NK-92 (cell line): ENCODE data around the gene FERMT2.
"Not testable (repeated sequence)": the region's sequence is repeated elsewhere in the genome, so short reads cannot be mapped to it uniquely, and the experiment has no call there.

Experiments
- DNase-seq: peaks from one replicate; lab custom pipeline; 2025; ENCODE audit not compliant: unreplicated experiment; lab: John Stamatoyannopoulos, UW

FERMT2 gene

DNA sequence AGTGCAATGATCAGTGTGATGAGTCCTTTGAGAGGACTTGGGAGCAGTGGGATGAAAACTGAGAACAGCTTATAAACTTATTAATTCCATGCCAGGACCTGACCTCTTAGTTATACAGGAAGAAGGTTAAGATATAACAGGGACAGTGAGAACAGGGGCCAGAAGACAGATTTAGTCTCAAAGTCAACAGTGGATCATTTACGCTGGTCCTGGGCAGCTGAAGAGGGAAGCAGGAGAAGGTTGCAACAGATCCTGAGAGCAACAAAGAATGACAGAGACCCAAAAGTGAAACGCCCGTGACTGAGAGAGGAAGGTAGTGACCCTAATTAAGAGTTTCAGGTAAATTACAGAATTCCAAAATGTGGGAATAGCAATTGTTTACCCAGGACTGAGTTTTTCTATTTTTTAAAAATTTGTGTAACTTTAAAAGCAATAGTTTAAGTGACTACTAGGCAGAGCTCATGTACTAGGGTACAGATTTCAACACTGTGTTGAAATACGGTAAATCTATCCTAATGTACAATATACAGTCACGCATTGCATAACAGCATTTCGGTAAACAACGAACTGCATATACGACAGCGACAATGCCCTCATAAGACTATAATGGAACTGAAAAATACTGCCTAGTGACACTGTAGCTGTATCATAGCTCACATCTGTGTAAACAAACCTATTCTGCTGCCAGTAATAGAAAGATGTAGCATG lies 81.8 kb downstream of the FERMT2 start:
- no peak for DNase-seq

DNA sequence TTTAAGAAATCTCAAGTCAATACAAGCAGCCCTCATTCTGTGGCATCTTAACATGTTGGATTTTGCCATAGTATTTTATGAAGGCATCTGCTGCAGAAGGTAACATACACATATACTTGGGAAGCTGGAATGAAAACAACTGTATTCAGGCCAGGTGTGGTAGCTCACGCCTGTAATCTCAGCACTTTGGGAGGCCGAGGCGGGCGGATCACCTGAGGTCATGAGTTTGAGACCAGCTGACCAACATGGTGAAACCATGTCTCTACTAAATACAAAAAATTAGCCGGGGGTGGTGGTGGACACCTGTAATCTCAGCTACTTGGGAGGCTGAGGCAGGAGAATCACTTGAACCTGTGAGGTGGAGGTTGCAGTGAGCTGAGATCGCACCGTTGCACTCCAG lies 86.0 kb downstream of the FERMT2 start:
- DNase-seq, result not testable (repeated sequence)

DNA sequence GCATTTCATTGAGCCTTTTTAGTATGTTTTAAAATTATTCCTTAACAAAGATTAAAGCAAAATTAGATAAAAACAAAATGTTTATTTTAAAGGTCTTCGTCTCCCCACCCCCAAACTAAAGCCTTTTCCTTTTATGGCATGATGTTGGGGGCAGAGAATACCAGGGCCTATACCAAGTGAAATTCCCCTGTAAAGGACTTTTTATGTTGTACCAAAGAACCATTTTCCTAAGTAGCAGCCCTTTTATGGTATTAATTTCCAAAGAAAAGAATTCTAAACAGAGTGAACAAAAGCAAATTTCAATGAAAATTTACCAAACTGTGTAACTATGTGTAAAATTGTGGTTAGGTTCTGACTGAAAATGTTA lies 87.5 kb downstream of the FERMT2 start:
- DNase-seq, result no peak

DNA sequence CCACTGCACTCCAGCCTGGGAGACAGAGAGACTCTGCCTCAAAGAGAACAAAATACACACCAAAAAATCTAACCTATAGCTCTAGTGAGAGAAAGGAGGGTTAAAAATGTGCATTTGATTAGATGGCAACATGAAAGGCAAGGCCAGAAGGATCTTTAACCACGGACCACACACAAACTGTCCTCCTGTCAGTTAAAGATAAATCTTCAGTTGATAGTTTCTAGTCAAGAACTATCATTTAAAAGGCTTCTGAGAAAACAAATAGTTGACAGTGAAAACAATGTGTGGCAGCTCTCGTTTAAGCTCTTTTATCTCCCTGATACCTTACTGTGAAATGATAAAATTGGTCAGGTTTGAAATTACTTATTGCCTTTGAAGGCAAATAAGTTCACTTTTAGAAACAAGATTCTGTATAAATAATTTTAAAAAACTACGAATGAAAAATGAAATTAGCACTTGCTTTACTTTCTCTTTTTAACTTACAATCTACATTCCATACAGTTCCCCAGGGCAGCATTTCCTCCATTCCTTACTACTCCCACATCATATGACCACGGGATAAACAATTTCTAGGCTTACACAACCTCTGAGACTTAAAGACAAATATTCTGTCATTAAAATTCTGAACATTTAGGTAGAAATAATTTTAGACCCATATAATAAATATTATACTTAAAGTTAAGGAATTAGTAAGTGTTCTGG lies 88.1 kb downstream of the FERMT2 start:
- DNase-seq, result no peak

DNA sequence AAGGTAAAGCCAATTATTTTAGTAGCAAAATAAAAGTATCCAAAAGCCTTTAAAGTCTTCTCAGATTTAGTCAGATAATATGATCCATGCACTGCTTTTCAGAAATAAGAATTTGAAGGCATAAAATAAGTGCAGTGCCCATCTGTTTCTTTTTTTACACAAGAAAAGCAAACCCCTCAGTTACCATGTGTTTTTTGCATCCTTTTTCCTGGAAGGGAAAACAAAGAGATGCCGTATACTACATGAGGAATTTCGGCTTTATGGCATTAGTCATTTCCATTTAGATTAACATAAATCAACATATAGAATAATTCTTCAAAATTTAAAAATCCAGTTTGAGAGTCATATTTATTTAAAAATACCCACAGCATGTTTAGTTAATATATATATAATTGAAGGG lies 89.4 kb downstream of the FERMT2 start:
- DNase-seq, result no peak

DNA sequence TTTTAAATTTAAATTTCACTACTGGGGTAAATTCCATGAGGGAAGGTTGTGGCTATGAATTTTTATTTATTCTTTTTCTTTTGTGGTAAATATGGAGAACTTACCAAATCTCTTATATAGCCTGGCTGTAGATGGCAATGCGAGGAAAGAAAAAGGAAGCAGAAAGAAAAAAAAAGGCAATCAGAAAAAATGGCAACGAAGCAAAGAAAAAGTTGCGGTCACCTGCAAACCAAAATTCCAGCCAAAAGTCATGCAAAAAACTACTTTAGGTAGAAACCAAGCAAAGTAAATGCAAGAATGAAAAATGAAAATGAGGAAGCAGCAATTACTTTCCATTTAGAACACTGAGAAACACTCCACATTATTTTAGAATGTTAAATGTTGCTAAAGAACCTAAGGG lies 89.9 kb downstream of the FERMT2 start:
- no peak for DNase-seq

DNA sequence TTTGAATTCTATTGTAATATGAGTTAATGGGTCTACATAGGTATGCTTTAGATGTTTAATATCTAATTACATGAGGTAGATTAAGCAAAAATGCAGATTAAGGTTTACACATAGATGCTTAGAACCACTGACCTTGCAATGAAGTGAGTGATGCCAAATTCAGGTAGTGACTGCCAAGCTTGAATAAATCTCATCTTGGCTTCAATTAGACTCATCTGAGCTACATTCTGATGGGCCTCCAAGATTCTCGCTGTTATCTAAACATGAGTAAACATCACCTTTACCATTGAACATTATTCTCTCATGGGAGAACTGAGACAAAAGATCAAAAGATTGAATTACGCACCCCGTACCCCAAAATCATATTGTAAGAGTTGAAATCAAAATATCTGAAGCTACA lies 90.6 kb downstream of the FERMT2 start:
- no peak for DNase-seq

DNA sequence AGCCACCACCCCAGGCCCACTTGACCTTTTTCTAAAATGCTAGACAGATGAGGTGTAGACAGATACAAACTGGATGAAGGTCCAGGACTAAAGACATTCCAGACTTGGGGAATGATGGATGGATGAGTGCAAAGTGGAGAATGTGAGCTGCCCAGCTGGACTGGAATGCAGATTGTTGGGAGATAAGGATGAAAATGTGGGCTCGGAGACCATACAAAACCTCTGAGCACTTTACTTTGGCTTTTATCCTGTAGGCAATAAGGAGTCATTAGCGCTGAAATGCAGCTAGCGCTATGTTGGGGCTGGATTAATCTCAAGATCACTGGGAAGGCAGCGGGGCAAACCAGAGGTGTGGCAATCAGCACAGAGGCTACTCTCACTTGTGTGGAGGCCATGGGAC lies 94.7 kb downstream of the FERMT2 start:
- no peak for DNase-seq

DNA sequence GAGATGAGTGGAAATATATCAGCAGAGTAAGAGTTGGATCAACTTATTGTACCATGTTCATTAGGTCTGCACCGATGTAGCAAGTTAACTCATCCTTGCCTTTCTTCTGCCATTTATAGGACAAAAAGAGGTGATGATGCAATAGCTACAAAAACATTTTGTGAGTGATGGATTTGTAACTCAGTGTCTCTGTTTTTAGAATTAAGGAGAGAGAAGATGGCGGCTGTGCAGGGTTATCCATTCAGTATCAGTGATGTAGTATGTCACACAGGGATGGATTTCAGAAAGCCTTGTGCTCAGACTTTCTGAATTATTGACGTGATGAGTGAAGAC lies 97.4 kb downstream of the FERMT2 start:
- no peak for DNase-seq

DNA sequence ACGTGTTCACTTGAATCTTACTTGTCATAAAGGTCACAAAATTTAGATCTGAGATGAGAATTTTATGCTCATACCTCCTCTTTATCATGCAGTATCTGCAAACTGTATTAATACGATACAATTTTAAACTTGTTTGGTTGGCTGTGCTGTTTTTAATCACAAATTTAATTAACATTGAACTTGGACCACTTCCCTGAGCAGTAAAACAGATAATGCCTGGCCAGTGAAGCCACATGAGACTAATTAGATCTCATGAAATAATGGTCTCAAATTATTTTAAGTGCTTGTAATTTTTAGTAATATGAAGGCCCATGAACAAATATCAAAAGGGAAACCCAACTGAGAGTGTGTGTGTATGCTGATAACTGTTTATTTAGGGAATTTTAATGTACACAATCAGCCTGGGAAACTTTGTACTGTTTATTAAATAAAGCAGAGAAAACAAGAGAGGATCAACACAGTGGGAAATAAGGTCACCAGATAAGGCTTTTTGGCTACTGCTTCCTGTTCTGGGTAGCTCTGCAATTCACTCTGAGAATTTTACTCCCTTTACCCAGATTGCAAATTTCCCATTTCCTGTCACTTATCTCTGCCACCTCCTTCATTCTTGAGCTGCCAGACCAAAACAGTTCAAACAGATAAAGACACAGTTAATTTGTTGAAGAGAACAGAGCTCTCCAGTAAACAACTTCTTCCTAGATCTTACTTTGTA lies 97.9 kb downstream of the FERMT2 start:
- DNase-seq, result no peak

DNA sequence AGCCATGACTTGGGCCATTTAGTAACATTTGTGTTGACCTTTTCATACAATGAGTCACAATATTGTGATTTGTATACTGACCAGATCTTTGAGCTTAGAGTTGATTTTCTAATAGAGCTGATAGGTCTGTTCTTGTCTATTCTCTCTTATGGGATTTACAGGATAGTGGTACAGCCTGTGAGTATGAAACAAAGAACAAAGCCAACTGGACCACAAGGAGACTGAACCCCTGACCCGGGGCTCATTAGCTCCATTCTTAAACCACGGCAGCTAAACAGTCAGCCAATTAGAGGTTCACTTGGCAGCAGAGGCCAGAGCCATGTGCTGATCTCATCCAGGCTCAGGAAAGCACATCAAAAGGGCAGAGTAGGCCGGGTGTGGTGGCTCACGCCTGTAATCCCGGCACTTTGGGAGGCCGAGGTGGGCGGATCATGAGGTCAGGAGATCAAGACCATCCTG lies 100.4 kb downstream of the FERMT2 start:
- DNase-seq, result no peak

DNA sequence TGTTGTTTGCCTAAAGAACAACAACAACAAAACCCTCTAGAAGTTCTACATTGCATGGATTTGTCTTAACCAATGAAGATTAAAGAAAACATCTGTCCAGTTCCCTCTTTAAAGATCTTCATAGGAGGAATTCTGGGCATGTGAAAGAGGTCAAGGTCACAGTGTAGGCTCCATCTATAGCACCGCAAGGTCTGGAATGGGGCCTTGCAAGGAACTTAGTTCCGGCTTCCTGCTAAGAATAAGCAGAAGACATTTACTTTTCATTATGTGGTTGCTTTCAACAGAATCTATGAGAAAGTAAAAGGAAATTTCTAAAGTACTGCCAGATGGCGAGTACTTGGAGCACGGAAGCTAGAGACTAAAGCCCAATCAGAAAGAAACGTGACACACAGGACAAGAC lies 102.2 kb downstream of the FERMT2 start:
- no peak for DNase-seq

DNA sequence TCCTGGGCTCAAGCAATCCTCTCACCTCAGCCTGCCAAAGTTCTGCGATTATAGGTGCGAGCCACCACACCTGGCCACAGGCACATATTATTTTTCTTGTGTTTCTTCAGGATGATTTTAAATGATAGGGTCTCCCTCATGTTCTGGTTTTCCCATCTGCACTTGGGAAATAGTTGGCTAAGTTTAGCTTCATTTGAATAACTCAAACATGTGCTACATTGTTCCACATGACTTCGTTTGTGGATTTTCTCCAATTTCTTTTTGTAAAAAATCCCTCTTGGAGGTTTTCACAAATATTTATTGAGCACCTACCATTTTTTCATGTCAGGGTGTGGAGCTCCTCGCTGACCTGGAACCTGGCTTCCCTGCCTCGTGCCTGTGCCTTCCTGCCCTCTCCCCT lies 104.3 kb downstream of the FERMT2 start:
- no peak for DNase-seq

DNA sequence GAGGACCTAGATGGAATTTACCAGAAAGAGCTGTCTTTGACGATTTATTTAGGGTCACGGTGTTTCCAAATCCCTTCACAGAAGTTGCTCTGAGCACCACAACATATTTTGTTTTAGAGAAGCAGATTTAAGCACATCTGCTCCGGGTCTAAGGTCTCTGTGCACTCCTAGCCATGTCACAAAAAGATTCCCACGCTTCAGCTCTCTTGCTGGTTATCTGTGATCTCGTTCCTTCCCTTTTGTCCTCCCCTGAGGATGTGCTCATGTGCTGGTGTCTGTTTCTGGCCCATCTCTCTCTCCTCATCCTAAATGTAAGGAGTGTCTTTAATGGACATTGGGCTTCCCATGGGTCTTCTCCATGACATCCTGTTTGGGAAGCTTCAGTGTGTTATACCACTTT lies 105.8 kb downstream of the FERMT2 start:
- no peak for DNase-seq

DNA sequence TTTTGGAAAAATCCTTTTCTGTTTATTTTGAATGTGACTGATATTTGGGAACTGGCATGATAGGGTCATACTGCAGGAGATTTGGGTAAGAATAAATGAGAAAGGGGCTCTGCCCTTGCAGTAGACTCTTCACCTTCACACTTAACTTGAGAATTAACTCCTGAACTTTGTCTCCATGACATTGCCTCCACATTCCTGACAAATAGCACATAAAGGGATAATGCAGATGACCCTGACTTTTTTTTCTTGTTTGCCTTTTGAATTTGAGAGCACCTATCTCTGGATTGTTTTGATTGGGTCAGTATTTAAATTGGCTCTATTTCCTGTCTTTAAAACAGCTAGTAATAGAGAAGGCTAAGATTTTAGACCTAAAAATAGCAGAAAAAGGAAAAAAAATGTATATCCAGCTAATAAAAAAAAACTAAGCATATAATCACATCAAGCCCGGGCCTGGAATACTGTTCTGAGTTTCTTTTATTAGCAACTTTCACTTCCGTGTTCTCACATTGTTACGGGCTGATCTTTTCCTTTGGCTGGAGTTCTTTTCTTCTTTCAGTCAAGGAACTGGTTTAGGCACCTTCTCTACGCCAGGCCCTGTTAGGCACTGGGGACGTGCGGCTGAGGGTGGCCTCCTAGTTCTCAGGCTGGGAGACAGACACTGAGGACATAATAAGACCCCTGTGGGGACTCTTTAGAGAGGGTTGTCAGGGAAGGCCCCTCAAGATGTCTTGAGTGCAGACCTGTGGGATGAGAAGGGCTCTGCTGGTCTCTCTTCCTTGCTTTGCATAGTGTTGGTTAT lies 106.4 kb downstream of the FERMT2 start:
- DNase-seq, result no peak

DNA sequence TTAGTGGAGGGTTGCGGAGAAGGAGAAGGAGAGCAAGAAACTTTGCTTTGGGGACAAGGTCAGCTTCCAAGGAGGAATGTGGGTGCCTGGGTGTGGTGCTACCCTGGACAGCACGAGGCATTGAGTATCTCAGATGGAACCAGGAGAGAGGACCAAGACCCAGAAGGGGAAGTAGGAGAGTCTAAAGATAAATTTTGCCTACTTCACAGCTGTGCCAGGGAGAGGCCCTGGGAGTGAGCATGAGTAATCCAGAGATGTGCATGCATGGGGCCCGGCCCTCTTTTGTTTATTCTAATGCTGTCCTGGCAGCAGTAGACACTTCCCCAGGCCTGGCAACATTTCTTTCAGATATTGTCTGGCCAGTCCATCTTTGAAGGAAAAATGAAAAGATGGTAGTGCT lies 110.0 kb downstream of the FERMT2 start:
- no peak for DNase-seq

DNA sequence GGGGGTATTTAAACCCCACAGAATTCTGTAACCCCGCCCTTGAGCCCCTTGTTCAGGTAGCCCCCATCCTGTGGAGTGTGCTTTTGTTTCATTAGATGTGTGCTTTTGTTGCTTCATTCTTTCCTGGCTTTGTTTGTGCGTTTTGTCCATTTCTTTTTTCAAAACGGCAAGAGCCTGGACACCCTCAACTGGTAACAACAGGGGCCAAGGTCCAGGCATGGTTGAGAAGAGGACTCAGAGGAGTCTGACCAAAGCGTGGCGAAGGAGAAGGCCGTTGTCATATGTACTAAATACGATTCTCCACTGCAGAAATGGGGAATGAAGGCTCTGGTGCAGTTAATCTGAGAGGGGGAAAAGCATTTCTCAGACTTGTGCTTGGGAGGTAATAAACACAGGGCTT lies 113.4 kb downstream of the FERMT2 start:
- DNase-seq, result no peak

DNA sequence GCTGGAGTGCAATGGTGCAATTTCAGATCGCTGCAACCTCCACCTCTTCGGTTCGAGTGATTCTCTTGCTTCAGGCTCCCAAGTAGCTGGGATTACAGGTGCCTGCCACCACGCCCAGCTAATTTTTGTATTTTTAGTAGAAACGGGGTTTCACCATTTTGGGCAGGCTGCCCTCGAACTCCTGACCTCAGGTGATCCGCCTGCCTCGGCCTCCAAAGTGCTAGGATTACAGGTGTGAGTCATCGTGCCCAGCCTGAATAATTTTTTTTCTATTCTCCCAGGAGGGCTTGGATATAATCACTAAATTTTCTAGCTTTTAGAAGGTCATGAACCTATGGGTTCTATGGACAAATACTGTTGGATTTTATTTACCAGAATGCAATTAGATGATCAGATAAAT lies 114.8 kb downstream of the FERMT2 start:
- DNase-seq, result no peak

DNA sequence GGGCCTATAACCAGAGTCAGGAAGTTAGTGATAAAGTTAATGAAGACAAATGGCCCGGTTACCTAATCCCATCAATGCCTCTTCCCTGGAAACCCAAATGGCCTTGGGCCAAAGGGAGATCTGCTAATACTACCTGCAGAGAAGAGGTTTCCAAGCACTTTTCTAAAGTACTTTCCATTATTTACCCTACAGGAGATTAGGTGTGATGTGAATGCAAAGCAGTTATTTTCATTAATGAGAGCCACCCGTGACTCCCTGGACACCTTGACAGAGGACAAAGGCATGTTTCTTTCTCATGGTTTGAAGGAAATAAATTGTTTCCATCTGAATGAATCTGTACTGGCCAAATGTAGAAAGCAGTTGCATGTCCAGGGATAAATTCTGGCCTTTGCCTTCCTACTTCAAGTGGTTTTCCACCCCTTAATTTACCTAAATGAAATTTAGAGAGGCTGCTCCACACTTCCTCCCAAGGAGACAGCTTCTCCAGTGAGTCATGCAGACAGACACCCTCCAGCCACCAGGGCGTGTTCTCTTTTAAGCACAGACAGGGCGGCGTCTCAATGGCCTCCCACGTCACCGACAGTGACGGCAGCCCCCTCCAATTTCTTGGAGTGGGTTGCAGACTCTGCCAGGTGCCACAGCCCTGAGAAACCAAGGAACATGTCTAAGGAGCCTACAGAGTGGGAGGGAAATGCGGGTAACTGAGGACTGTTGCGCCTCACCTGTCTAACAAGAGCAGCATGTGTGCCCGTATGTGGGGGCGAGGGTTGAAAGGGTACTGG lies 115.5 kb downstream of the FERMT2 start:
- DNase-seq, result no peak

DNA sequence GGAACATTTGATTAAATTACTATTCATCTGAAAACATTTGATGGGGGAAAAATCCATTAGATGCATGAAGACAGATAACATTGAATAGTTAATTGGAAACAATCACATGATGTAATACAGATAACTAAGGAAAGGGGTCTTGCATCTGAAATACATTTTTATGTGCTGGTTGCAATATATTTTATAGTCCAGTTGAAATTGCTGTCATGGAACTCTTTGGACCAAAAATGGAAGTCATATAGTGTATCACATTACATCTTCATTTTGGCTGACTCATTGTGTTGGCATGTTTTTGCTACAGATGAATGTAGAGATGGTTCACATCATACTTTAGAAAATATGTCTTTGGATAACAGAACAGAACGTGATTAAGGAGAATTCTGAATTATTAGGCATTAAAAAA lies 116.4 kb downstream of the FERMT2 start:
- no peak for DNase-seq

DNA sequence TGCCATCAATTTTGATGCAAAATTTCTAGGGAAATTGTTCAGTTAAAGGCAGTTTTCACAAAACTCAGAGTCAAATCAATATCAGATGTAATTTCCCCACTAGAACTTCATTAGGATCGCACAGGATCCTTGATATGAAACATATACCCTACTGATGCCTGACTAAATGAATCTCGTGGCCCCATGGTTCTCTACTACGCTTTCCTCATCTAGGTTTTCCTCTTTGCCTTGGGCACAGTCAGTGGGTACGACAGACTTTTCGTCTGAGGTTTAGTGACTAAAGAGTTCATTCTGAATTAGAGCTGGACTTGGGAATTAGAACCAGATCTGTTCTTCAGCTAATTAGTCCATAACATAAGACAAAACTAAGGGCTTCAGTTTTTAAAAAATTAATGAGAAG lies 117.0 kb downstream of the FERMT2 start:
- no peak for DNase-seq
